ENCODE data around the gene AGFG2. TPM values are rescaled to one million over a fixed set of nuclear protein-coding genes. Genes with fewer than 3 reads are reported as not detected.

The AGFG2 gene
- total and polyA plus RNA-seq, 2 of the 13 experiments (the other 11 are each of a cell fraction or from before 2014, with no cell fraction given) = 125 to 132 TPM

GRCh38 chr7:100566018-100566531, 27.1 kb downstream of the AGFG2 start (continued):
- TF ChIP-seq RBM22 (optimal IDR thresholded peaks at IDR 0.05; ENCODE audit: low read length) = peak; percentile 93
- no peak for TF ChIP-seq ZFAT (CRISPR knock-in tag; conservative IDR thresholded peaks at IDR 0.05)
- TF ChIP-seq, protein P1, sequence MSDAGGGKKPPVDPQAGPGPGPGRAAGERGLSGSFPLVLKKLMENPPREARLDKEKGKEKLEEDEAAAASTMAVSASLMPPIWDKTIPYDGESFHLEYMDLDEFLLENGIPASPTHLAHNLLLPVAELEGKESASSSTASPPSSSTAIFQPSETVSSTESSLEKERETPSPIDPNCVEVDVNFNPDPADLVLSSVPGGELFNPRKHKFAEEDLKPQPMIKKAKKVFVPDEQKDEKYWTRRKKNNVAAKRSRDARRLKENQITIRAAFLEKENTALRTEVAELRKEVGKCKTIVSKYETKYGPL (CRISPR knock-in tag; IDR thresholded peaks at IDR 0.05) = no peak
- TF ChIP-seq PITX1 (CRISPR knock-in tag; IDR thresholded peaks at IDR 0.05) = no peak
- TF ChIP-seq, protein P2, sequence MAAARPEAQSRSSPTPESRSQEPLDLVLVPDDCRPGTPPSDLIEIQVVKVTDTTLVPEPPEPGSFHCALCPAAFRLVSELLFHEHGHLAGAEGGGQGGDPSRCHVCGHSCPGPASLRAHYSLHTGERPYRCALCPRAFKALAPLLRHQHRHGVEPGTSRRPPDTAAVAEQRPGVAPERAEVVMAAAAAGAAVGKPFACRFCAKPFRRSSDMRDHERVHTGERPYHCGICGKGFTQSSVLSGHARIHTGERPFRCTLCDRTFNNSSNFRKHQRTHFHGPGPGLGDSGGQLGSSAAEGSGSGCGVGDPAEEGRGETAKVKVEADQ (CRISPR knock-in tag; IDR thresholded peaks at IDR 0.05; ENCODE audit: borderline replicate concordance) = no peak
- no peak for TF ChIP-seq MAFK (conservative IDR thresholded peaks at IDR 0.05 in 1 of 2, IDR thresholded peaks at IDR 0.05 in 1 of 2; ENCODE audit: low read length in 2 of 2)
- no peak for TF ChIP-seq ZNF564 (CRISPR knock-in tag; IDR thresholded peaks at IDR 0.05)
- no peak for TF ChIP-seq TCF7L2 (IDR thresholded peaks at IDR 0.05; ENCODE audit: low read depth, low read length)
- no peak for TF ChIP-seq ZFP36L1 (CRISPR knock-in tag; IDR thresholded peaks at IDR 0.05)
- TF ChIP-seq PRDM10 (CRISPR knock-in tag; IDR thresholded peaks at IDR 0.05; ENCODE audit: low read depth) = no peak
- TF ChIP-seq HNRNPLL (IDR thresholded peaks at IDR 0.05; ENCODE audit: low read depth, low read length, poor library complexity, severe bottlenecking) = no peak
- TF ChIP-seq PAF1 (CRISPR knock-in tag; IDR thresholded peaks at IDR 0.05) = peak; percentile 53; the same call in 1 of the 2 replicates
- TF ChIP-seq ZNF44 (CRISPR knock-in tag; IDR thresholded peaks at IDR 0.05) = no peak
- TF ChIP-seq NR1H2 (CRISPR knock-in tag; IDR thresholded peaks at IDR 0.05; ENCODE audit: borderline replicate concordance, low read depth) = no peak
- TF ChIP-seq HHEX (CRISPR knock-in tag; IDR thresholded peaks at IDR 0.05) = no peak
- TF ChIP-seq ZFP41 (CRISPR knock-in tag; IDR thresholded peaks at IDR 0.05; ENCODE audit: borderline replicate concordance) = no peak
- peak; percentile 83 for TF ChIP-seq ZNF687 (CRISPR knock-in tag; IDR thresholded peaks at IDR 0.05)
- TF ChIP-seq ZNF660 (CRISPR knock-in tag; IDR thresholded peaks at IDR 0.05; ENCODE audit: borderline replicate concordance, low read depth) = no peak
- no peak for TF ChIP-seq ZNF556 (CRISPR knock-in tag; IDR thresholded peaks at IDR 0.05; ENCODE audit: borderline replicate concordance)
- TF ChIP-seq PHF20 (CRISPR knock-in tag; IDR thresholded peaks at IDR 0.05) = no peak
- TF ChIP-seq ZNF446 (CRISPR knock-in tag; IDR thresholded peaks at IDR 0.05) = no peak
- no peak for TF ChIP-seq NCOA2 (CRISPR knock-in tag; IDR thresholded peaks at IDR 0.05)
